Measurements from ENCODE around the gene MED15. TPM values are rescaled to one million over a fixed set of nuclear protein-coding genes. Genes with fewer than 3 reads are reported as not detected.

MED15 gene
- total RNA-seq, 1 experiment from 2014 or later = 59.3 TPM

- in situ Hi-C loops (cut with HindIII; ENCODE audit: low pct_unique_long_range_greater_than_20kb, low sequenced_read_pairs) (no loop called here), intact Hi-C loops (cut with micrococcal nuclease; ENCODE audit: unreplicated experiment) (no loop called here)
- Histone ChIP-seq H3K4me3 (ENCODE audit: low read depth in 2 of 2, low read length in 2 of 2) (no peak overlapping the region), H3K36me3 (ENCODE audit: control insufficient read depth, insufficient read depth, low read length) (no peaks in the 10 kb centered on the region; the same call in 1 of the 2 replicates), H3K27me3 (ENCODE audit: control insufficient read depth, insufficient read depth, low read length) (no peaks in the 10 kb centered on the region), H3K9me3 (ENCODE audit: control insufficient read depth, insufficient read depth, low read depth, low read length) (no peaks in the 10 kb centered on the region), H3K4me1 (ENCODE audit: control insufficient read depth, insufficient read depth, low read length) (no peaks in the 10 kb centered on the region), H3K27ac (ENCODE audit: low read length) (no peak overlapping the region)
- no peak for DNase-seq (ENCODE audit: low read depth, low spot score)
- BruUV-seq (replicated peaks) = no TSS peak
- POLR2A ChIA-PET = no interaction called here
- TF ChIP-seq CTCF (IDR thresholded peaks at IDR 0.05) (no peak), TCF7L2 (IDR thresholded peaks at IDR 0.05; ENCODE audit: low read depth, low read length) (no peak), POLR2AphosphoS5 (IDR thresholded peaks at IDR 0.05; ENCODE audit: low read depth, low read length) (no peak), SIN3A (IDR thresholded peaks at IDR 0.05; ENCODE audit: borderline replicate concordance, insufficient read depth, low read depth, low read length) (no peak), REST (IDR thresholded peaks at IDR 0.05; ENCODE audit: insufficient read depth in 1 of 2, low read depth in 2 of 2, low read length in 1 of 2) (no peak)
- ATAC-seq = no peak
- CTCF ChIA-PET = no interaction called here
Measured at GRCh38 chr22:20588092-20588842, 80.9 kb downstream of the MED15 start.

- ChIA-PET CTCF (interaction anchor here (0.7 kb wide), 1 partner anchor 84 kb away, joined by 13 read pairs; no protein-coding TSS in a partner anchor), POLR2A (no interaction called here)
- BruUV-seq (replicated peaks) = no TSS peak
- ATAC-seq = no peak
- Histone ChIP-seq H3K27ac (ENCODE audit: low read length) (no peak overlapping the region), H3K9me3 (ENCODE audit: control insufficient read depth, insufficient read depth, low read depth, low read length) (no peaks in the 10 kb centered on the region), H3K4me3 (ENCODE audit: low read depth in 2 of 2, low read length in 2 of 2) (no peak overlapping the region), H3K36me3 (ENCODE audit: control insufficient read depth, insufficient read depth, low read length) (no peaks in the 10 kb centered on the region; the same call in 1 of the 2 replicates), H3K27me3 (ENCODE audit: control insufficient read depth, insufficient read depth, low read length) (no peaks in the 10 kb centered on the region), H3K4me1 (ENCODE audit: control insufficient read depth, insufficient read depth, low read length) (no peaks in the 10 kb centered on the region)
- DNase-seq (ENCODE audit: low read depth, low spot score) = no peak
- in situ Hi-C loops (cut with HindIII; ENCODE audit: low pct_unique_long_range_greater_than_20kb, low sequenced_read_pairs) (no loop called here), intact Hi-C loops (cut with micrococcal nuclease; ENCODE audit: unreplicated experiment) (no loop called here)
- TF ChIP-seq SIN3A (IDR thresholded peaks at IDR 0.05; ENCODE audit: borderline replicate concordance, insufficient read depth, low read depth, low read length) = no peak
- no peak for TF ChIP-seq POLR2AphosphoS5 (IDR thresholded peaks at IDR 0.05; ENCODE audit: low read depth, low read length)
- TF ChIP-seq CTCF (IDR thresholded peaks at IDR 0.05) = no peak
Measured at GRCh38 chr22:20588843-20589581, 81.6 kb downstream of the MED15 start.
